IPS DF 6.9 (cell line): ENCODE measurements around the gene SYNE2.

ENCODE experiments used
- DNase-seq: peaks from one replicate; pipeline ENCODE4 v3.0.0-alpha.2; 2013; ENCODE audit warnings: low read depth, low spot score
- H3K27ac ChIP-seq: one replicate; pipeline ENCODE4 v1.5.1; 2013; ENCODE audit warnings: low read length, control low read depth
- H3K27me3 ChIP-seq: 2 replicates; pipeline ENCODE4 v1.6.1; 2013; ENCODE audit warnings: mild to moderate bottlenecking, low read length; ENCODE audit not compliant: control insufficient read depth, insufficient read depth
- H3K36me3 ChIP-seq: 2 replicates; pipeline ENCODE4 v1.6.1; 2013; ENCODE audit warnings: low read length; ENCODE audit not compliant: control insufficient read depth, insufficient read depth
- H3K4me1 ChIP-seq: 2 replicates; pipeline ENCODE4 v1.6.1; 2013; ENCODE audit warnings: low read length; ENCODE audit not compliant: control insufficient read depth, insufficient read depth
- H3K4me3 ChIP-seq: 2 replicates; pipeline ENCODE4 v1.5.1; 2013; ENCODE audit warnings: mild to moderate bottlenecking, low read length
- H3K9me3 ChIP-seq: 2 replicates; pipeline ENCODE4 v1.6.1; 2013; ENCODE audit warnings: low read length, inconsistent platforms; ENCODE audit not compliant: control insufficient read depth, insufficient read depth
- WGBS: extraction: QIAGEN DNeasy Blood & Tissue Kit; methylation state at CpG from one replicate; pipeline ENCODE4 v1.1.7; 2013; ENCODE audit warnings: mixed read lengths, missing lambda C conversion rate; ENCODE audit not compliant: insufficient read length, insufficient coverage; 5-methylcytosine and 5-hydroxymethylcytosine counted together

SYNE2 gene

GRCh38 chr14:64069634-64070359, 217.0 kb downstream of the SYNE2 start:
- Histone ChIP-seq H3K4me1 (no peaks in the 10 kb centered on the region), H3K9me3 (no peaks in the 10 kb centered on the region), H3K27ac (no peak overlapping the region), H3K36me3 (peaks cover 3% of the 10 kb centered on the region; the same call in 1 of the 2 replicates), H3K27me3 (no peaks in the 10 kb centered on the region), H3K4me3 (no peak overlapping the region)
- no peak for DNase-seq
- no CpG with 5 or more reads among the region's 5 CpGs for WGBS

DNA sequence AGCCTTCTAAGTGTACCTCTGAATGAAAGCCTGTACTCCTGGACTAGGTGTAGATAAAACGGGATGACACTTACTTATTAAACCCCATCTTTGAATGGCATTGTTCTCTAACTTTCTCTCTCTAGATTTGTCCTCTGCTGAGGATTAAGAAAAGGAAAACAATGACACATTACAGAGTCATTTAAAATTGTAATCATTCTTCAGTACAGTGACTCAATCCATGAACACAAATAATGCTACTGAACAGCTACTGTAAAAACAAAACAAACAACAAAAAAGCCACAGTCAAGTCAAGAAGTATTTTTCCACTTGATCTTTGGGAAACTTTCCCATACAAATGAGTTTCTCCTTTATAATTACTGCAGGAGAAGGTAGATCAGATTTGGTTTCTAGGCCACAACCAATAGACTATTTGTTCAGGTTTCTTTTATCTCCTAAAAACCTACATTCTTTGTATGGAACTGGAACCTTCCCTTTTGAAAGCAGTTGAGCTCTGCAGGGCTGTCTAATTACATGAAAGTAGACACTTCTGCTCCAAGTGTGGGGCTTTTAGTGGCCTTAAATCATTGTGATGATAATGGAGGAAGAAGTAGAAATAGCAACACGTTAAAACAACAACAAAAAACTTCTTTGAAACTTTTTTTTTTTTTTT, 222.3 kb downstream of the SYNE2 start:
- Histone ChIP-seq H3K36me3 (peaks cover 3% of the 10 kb centered on the region; the same call in 1 of the 2 replicates), H3K4me1 (no peaks in the 10 kb centered on the region), H3K27ac (no peak overlapping the region), H3K4me3 (no peak overlapping the region), H3K9me3 (no peaks in the 10 kb centered on the region), H3K27me3 (no peaks in the 10 kb centered on the region)
- no CpG with 5 or more reads among the region's 2 CpGs for WGBS
- DNase-seq: no peak

GRCh38 chr14:64075613-64076005, 222.8 kb downstream of the SYNE2 start:
- Histone ChIP-seq H3K36me3 (peaks cover 3% of the 10 kb centered on the region; the same call in 1 of the 2 replicates), H3K27ac (no peak overlapping the region), H3K27me3 (no peaks in the 10 kb centered on the region), H3K4me3 (no peak overlapping the region), H3K4me1 (no peaks in the 10 kb centered on the region), H3K9me3 (no peaks in the 10 kb centered on the region)
- DNase-seq: no peak
- no CpG with 5 or more reads among the region's 1 CpG for WGBS

DNA sequence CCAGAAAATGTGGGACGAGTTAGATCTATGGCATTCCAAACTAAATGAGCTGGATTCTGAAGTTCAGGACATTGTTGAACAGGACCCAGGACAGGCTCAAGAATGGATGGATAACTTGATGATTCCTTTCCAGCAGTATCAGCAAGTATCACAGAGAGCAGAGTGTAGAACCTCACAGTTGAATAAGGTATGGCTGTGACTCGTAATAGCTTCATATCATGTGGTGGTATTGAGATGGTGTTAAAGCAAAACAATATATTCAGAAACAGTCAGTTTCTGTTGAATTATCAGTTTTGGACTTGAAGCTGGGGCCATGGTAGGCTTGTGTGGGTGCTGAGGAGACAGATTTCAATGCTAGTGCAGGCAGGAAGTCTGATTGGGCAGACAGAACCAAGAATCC, 227.6 kb downstream of the SYNE2 start:
- Histone ChIP-seq H3K9me3 (no peaks in the 10 kb centered on the region), H3K27ac (no peak overlapping the region), H3K36me3 (peaks cover 3% of the 10 kb centered on the region; the same call in 1 of the 2 replicates), H3K27me3 (no peaks in the 10 kb centered on the region), H3K4me1 (no peaks in the 10 kb centered on the region), H3K4me3 (no peak overlapping the region)
- WGBS: no CpG with 5 or more reads among the region's 2 CpGs
- no peak for DNase-seq

DNA sequence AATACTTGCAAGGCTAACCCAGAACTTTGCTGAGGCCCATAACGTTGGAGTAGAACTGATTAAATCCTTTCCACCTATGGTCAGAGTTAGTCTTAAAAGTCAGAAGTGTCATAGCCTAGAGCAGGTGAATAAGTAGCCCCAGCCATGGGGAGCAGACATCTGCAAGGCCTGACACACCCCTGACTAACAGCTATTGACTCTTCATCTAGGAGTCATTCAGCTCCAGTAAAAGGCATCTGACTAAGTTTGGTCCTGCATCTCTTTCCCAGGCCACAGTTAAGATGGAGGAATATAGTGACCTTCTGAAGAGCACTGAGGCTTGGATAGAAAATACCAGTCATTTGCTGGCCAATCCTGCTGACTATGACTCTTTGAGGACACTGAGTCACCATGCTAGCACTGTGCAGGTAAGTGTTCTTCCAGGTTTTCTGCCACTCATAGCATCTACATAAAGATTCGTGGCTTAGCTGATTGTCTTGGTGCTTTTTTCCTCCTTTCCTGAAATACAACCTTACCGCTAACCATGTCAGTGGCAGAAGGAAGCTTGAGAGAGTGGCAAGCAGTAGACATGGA, 228.5 kb downstream of the SYNE2 start:
- Histone ChIP-seq H3K4me3 (no peak overlapping the region), H3K9me3 (no peaks in the 10 kb centered on the region), H3K4me1 (no peaks in the 10 kb centered on the region), H3K27me3 (no peaks in the 10 kb centered on the region), H3K36me3 (peaks cover 3% of the 10 kb centered on the region; the same call in 1 of the 2 replicates), H3K27ac (no peak overlapping the region)
- DNase-seq: no peak
- no CpG with 5 or more reads among the region's 3 CpGs for WGBS

- H3K36me3 ChIP-seq: peaks cover 3% of the 10 kb centered on the region; the same call in 1 of the 2 replicates
- H3K4me1 ChIP-seq: no peaks in the 10 kb centered on the region
- H3K27ac ChIP-seq: no peak overlapping the region
- no peak overlapping the region for H3K4me3 ChIP-seq
- no CpG with 5 or more reads among the region's 7 CpGs for WGBS
- no peaks in the 10 kb centered on the region for H3K9me3 ChIP-seq
- no peaks in the 10 kb centered on the region for H3K27me3 ChIP-seq
- DNase-seq: no peak
Measured at GRCh38 chr14:64082837-64083236, 230.0 kb downstream of the SYNE2 start.

DNA sequence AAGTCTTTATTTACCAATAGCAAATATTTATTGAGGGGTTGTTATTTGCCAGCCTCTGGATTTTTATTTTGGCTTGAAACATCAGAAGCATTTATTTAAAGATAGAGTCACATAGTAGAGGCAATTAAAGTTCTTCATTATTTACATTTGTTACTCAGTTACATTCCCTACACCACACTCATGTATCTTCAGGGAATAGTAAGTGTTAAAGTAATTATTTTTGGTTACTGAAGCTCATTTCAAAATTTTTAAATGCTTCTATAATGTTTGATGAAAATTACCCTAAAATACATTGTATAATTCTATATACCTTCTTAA, 235.8 kb downstream of the SYNE2 start:
- Histone ChIP-seq H3K27me3 (no peaks in the 10 kb centered on the region), H3K36me3 (no peaks in the 10 kb centered on the region), H3K27ac (no peak overlapping the region)

DNA sequence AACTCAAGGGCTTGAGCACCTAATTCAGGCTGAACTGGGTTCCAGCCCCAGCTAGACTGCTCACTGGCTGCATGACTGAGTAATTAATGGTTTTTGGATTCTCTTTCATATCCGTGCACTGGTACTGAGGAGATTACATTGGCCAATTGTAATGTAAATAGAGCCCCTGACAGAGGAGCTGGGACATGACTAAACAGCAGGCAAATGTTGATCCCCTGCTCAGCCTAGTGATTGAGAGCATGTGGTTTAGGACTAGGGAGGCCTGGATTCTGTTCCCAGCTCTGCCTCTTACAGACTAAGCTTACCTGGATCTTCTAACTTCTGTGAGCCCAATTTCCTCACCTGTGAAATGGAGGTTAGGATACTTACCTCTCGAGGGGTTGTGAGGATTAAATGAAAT, 237.1 kb downstream of the SYNE2 start:
- peak; percentile 25 for DNase-seq
- WGBS: no CpG with 5 or more reads among the region's 2 CpGs
- H3K4me3 ChIP-seq: no peak overlapping the region
- H3K27me3 ChIP-seq: no peaks in the 10 kb centered on the region
- no peaks in the 10 kb centered on the region for H3K4me1 ChIP-seq
- H3K27ac ChIP-seq: no peak overlapping the region
- no peaks in the 10 kb centered on the region for H3K9me3 ChIP-seq
- H3K36me3 ChIP-seq: no peaks in the 10 kb centered on the region

More for the DNA sequence above, 235.8 kb downstream of the SYNE2 start:
- no peaks in the 10 kb centered on the region for H3K9me3 ChIP-seq
- H3K4me1 ChIP-seq: no peaks in the 10 kb centered on the region
- H3K4me3 ChIP-seq: no peak overlapping the region
- no peak for DNase-seq

GRCh38 chr14:64091217-64091616, 238.4 kb downstream of the SYNE2 start:
- no peaks in the 10 kb centered on the region for H3K9me3 ChIP-seq
- no CpG with 5 or more reads among the region's 1 CpG for WGBS

GRCh38 chr14:64092338-64092737, 239.5 kb downstream of the SYNE2 start:
- 100% methylated on average over 1 of the region's 4 CpGs for WGBS

More at GRCh38 chr14:64091217-64091616, 238.4 kb downstream of the SYNE2 start:
- H3K27ac ChIP-seq: no peak overlapping the region
- no peaks in the 10 kb centered on the region for H3K4me1 ChIP-seq
- H3K36me3 ChIP-seq: no peaks in the 10 kb centered on the region
- H3K27me3 ChIP-seq: no peaks in the 10 kb centered on the region
- no peak overlapping the region for H3K4me3 ChIP-seq
- DNase-seq: no peak

More at GRCh38 chr14:64092338-64092737, 239.5 kb downstream of the SYNE2 start:
- Histone ChIP-seq H3K27me3 (no peaks in the 10 kb centered on the region), H3K4me3 (no peak overlapping the region), H3K4me1 (no peaks in the 10 kb centered on the region), H3K27ac (no peak overlapping the region), H3K9me3 (no peaks in the 10 kb centered on the region), H3K36me3 (no peaks in the 10 kb centered on the region)
- DNase-seq: no peak
